ENCODE data around the gene HOXB8.
A peak's percentile ranks its signal among the peaks of the same experiment; 100 is the strongest.

HOXB8 gene

GRCh38 chr17:48610282-48611211 lies 4.5 kb downstream of the HOXB8 start, which contains the start of gene HOXB7:
HOXB7 (minus strand) TSS chr17:48611017; CDS start chr17:48610918, 99 bp downstream.
- TF ChIP-seq PAX5 (IDR thresholded peaks at IDR 0.05; ENCODE audit: insufficient read depth, low read length, severe bottlenecking): no peak
- TF ChIP-seq POLR2AphosphoS5 (IDR thresholded peaks at IDR 0.05; ENCODE audit: low read depth, low read length): no peak
- no peak; the same call in 1 of the 2 replicates for TF ChIP-seq POLR2A (IDR thresholded peaks at IDR 0.05; ENCODE audit: low read depth, low read length)
- no peak for TF ChIP-seq TAF1 (IDR thresholded peaks at IDR 0.05; ENCODE audit: low read depth, low read length)
- no peak for TF ChIP-seq SPI1 (IDR thresholded peaks at IDR 0.05; ENCODE audit: low read depth, low read length)
- TF ChIP-seq POU2F2 (IDR thresholded peaks at IDR 0.05; ENCODE audit: low read depth, low read length): no peak
- DNase-seq (ENCODE audit: insufficient read length, low spot score): no peak
- FAIRE-seq: peak; percentile 88

GRCh38 chr17:48609759-48610281 lies 5.3 kb downstream of the HOXB8 start:
- FAIRE-seq: no peak
- TF ChIP-seq SPI1 (IDR thresholded peaks at IDR 0.05; ENCODE audit: low read depth, low read length): no peak

GRCh38 chr17:48609033-48609432 lies 6.1 kb downstream of the HOXB8 start:
- DNase-seq (ENCODE audit: insufficient read length, low spot score) (no peak), FAIRE-seq (no peak)
- TF ChIP-seq SPI1 (IDR thresholded peaks at IDR 0.05; ENCODE audit: low read depth, low read length) (no peak), POU2F2 (IDR thresholded peaks at IDR 0.05; ENCODE audit: low read depth, low read length) (no peak), TAF1 (IDR thresholded peaks at IDR 0.05; ENCODE audit: low read depth, low read length) (no peak), PAX5 (IDR thresholded peaks at IDR 0.05; ENCODE audit: insufficient read depth, low read length, severe bottlenecking) (no peak), POLR2A (IDR thresholded peaks at IDR 0.05; ENCODE audit: low read depth, low read length) (no peak), POLR2AphosphoS5 (IDR thresholded peaks at IDR 0.05; ENCODE audit: low read depth, low read length) (no peak)

More at GRCh38 chr17:48609759-48610281, 5.3 kb downstream of the HOXB8 start:
- no peak for DNase-seq (ENCODE audit: insufficient read length, low spot score)

- TF ChIP-seq PAX5 (IDR thresholded peaks at IDR 0.05; ENCODE audit: insufficient read depth, low read length, severe bottlenecking) (no peak), POLR2A (IDR thresholded peaks at IDR 0.05; ENCODE audit: low read depth, low read length) (no peak), SPI1 (IDR thresholded peaks at IDR 0.05; ENCODE audit: low read depth, low read length) (no peak), TAF1 (IDR thresholded peaks at IDR 0.05; ENCODE audit: low read depth, low read length) (no peak), POLR2AphosphoS5 (IDR thresholded peaks at IDR 0.05; ENCODE audit: low read depth, low read length) (no peak), POU2F2 (IDR thresholded peaks at IDR 0.05; ENCODE audit: low read depth, low read length) (no peak)
- DNase-seq (ENCODE audit: insufficient read length, low spot score) (no peak), FAIRE-seq (no peak)
Measured at GRCh38 chr17:48608494-48608834, 6.6 kb downstream of the HOXB8 start.

GRCh38 chr17:48606892-48607614 lies 8.0 kb downstream of the HOXB8 start:
- FAIRE-seq (peak; percentile 35), DNase-seq (ENCODE audit: insufficient read length, low spot score) (no peak)
- TF ChIP-seq POU2F2 (IDR thresholded peaks at IDR 0.05; ENCODE audit: low read depth, low read length): no peak
- no peak for TF ChIP-seq POLR2AphosphoS5 (IDR thresholded peaks at IDR 0.05; ENCODE audit: low read depth, low read length)
- TF ChIP-seq PAX5 (IDR thresholded peaks at IDR 0.05; ENCODE audit: insufficient read depth, low read length, severe bottlenecking): no peak
- TF ChIP-seq TAF1 (IDR thresholded peaks at IDR 0.05; ENCODE audit: low read depth, low read length): no peak
- TF ChIP-seq SPI1 (IDR thresholded peaks at IDR 0.05; ENCODE audit: low read depth, low read length): no peak

GRCh38 chr17:48605991-48606891 lies 8.9 kb downstream of the HOXB8 start:
- FAIRE-seq (no peak), DNase-seq (ENCODE audit: insufficient read length, low spot score) (no peak)
- TF ChIP-seq POLR2A (IDR thresholded peaks at IDR 0.05; ENCODE audit: low read depth, low read length) (no peak), TAF1 (IDR thresholded peaks at IDR 0.05; ENCODE audit: low read depth, low read length) (no peak), POU2F2 (IDR thresholded peaks at IDR 0.05; ENCODE audit: low read depth, low read length) (no peak), SPI1 (IDR thresholded peaks at IDR 0.05; ENCODE audit: low read depth, low read length) (no peak), PAX5 (IDR thresholded peaks at IDR 0.05; ENCODE audit: insufficient read depth, low read length, severe bottlenecking) (no peak), POLR2AphosphoS5 (IDR thresholded peaks at IDR 0.05; ENCODE audit: low read depth, low read length) (no peak)

- TF ChIP-seq SPI1 (IDR thresholded peaks at IDR 0.05; ENCODE audit: low read depth, low read length) (no peak), POLR2A (IDR thresholded peaks at IDR 0.05; ENCODE audit: low read depth, low read length) (no peak), TAF1 (IDR thresholded peaks at IDR 0.05; ENCODE audit: low read depth, low read length) (no peak), POU2F2 (IDR thresholded peaks at IDR 0.05; ENCODE audit: low read depth, low read length) (no peak), POLR2AphosphoS5 (IDR thresholded peaks at IDR 0.05; ENCODE audit: low read depth, low read length) (no peak), PAX5 (IDR thresholded peaks at IDR 0.05; ENCODE audit: insufficient read depth, low read length, severe bottlenecking) (no peak)
- DNase-seq (ENCODE audit: insufficient read length, low spot score) (no peak), FAIRE-seq (no peak)
Measured at GRCh38 chr17:48605409-48605919, 9.6 kb downstream of the HOXB8 start.

GRCh38 chr17:48604770-48605329 lies 10.2 kb downstream of the HOXB8 start, which contains the start of gene HOXB6:
HOXB6 (minus strand) TSS chr17:48604986; CDS start chr17:48598150, 6,836 bp downstream.
- TF ChIP-seq TAF1 (IDR thresholded peaks at IDR 0.05; ENCODE audit: low read depth, low read length) (no peak), POLR2AphosphoS5 (IDR thresholded peaks at IDR 0.05; ENCODE audit: low read depth, low read length) (no peak)
- FAIRE-seq: no peak
- no peak for DNase-seq (ENCODE audit: insufficient read length, low spot score)
